Stimulated activated CD8-positive, alpha-beta memory T cell treated with anti-CD3 and anti-CD28 coated beads, Interleukin-12 subunit alpha, Interleukin-12 subunit beta, amount 100 ng/mL, for 1 hour (primary cell): Measurements from ENCODE around the gene NDUFS2.
"Not testable (repeated sequence)": the region's sequence is repeated elsewhere in the genome, so short reads cannot be mapped to it uniquely, and the experiment has no call there.

Experiments
- DNase-seq: peaks from one replicate; pipeline ENCODE4 v3.0.0-alpha.2; 2020; ENCODE audit warnings: low read depth

The NDUFS2 gene

DNA sequence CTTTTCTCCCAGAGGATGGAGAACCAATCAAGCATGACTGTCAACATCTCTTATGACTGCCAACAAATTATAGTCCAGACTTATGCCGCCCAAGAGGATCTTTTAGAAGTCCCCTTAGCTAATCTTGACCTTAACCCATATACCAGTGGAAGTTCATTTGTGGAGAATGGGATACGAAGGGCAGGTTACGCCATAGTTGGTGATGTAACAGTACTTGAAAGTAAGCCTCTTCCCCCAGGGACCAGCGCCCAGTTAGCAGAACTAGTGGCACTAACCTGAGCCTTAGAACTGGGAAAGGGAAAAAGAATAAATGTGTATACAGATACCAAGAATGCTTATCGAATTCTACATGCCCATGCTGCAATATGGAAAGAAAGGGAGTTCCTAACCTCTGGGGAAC is 53.1 kb downstream of the NDUFS2 start:
- DNase-seq: not testable (repeated sequence)

DNA sequence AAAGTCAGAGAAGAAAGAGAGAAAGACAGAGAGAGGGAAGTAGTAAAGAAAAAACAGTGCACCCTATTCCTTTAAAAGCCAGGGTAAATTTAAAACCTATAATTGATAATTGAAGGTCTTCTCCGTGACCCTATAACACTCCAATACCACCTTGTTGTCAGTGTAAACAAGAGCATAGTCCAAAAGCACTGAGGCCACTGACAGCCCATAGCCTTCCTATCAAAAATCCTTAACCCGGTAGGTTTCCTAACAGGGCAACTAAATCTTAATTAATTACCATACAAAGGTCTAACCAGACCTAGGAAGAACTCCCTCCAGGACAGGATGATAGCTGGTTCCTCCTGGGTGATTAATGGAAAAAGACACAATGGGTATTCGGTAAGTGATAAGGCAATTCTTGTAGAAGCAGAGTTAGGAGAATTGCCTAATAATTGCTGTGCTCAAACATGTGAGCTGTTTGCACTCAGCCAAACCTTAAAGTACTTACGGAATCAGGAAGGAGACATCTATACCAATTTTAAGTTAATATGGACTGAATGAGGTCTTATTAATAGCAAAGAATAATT is 53.9 kb downstream of the NDUFS2 start:
- DNase-seq: not testable (repeated sequence)

DNA sequence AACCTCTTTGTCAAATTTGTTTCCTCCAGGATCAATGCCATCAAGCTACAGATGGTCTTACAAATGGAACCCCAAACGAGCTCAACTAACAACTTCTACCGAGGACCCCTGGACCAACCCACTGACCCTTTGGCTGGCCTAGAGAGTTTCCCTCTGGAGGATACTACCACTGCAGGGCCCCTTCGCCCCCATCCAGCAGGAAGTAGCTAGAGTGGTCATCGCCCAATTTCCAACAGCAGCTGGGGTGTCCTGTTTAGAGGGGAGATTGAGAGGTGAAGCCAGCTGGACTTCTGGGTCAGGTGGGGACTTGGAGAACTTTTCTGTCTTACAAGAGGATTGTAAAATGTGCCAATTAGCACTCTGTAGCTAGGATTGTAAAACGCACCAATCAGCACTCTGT is 54.9 kb downstream of the NDUFS2 start:
- not testable (repeated sequence) for DNase-seq

DNA sequence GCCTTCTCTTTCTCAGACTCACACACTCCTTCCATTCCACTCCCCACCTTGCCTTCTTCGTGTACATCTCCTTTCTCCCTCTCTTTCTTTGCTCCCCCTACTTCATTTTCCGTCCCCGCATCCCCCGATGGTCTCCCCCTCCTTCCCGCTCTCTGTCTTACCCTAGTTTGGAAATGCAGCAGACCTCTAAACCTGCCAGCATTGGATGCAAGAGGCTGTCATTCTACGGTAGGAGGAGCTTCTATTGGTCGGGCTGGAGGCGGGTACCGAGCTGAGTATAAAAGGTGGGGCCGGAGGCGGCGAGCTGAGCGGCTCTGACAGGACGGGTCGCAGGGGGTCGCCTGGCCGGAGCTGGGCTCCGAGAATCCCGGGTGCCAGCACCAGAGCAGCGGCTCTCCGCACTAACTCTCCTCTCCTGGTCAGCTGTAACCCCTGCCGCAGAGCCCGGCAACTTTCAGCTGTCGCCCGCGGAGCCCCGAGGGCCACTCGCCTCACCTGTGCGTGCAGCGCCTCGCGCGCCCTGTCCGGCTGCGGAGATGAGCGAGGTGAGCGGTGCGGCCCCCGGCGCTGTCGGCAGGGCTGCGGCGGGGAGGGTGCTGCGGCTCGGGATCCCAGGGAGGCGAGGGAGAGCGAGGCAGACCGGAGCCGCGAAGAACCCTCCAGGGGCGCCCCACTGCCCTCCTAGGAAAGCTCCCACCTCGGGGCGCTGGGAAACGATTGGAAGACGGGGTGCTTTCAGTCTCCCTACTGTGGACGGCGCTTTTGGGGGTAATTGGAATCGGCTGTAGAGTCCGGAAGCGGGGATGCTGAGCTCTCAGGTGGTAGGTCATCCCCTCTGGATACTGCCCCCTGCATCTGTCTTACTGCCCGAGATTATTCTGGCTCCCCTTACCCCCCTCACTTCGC is 56.5 kb downstream of the NDUFS2 start, which contains the start of gene PCP4L1:
TSS of gene PCP4L1 (plus strand) at position 307 of the 906 bp plus-strand sequence. CDS start at position 537, 230 bp downstream.
- DNase-seq: no peak

DNA sequence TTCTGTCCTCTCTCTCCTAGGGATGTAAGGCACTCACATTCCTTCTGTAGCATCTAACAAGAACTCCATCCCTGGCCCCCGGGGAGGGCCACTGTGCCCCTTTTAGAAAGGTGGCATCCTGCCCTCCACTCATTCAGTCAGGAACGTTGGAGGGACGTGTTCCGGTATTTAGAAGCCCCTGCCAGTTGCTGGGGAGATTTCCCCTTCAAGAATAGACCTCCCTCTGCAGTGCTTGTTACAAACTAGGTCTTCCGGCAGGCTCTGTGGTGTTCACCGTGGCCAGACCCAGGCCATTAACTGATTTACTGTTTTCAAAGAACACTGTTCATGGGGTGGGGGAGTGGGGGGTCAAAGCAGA is 57.2 kb downstream of the NDUFS2 start:
- no peak for DNase-seq

DNA sequence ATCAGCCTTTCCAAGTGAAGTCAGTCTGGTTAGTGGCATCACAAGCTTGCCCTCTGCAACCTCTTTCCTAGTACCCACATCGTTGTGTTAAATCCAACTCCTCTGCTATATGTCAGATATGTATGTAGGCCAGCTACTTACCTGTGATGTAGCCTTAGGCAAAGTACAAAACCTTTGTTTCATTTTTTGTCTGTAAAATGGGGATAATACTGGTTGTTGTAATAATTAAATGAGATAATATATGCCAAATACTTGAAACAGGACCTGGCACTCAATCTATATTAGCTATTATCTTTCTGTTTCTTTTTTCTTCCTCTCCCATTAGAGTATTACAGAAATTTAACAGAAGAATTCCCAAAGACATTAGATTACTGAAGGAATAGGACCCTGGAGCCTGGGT is 57.6 kb downstream of the NDUFS2 start:
- no peak for DNase-seq

DNA sequence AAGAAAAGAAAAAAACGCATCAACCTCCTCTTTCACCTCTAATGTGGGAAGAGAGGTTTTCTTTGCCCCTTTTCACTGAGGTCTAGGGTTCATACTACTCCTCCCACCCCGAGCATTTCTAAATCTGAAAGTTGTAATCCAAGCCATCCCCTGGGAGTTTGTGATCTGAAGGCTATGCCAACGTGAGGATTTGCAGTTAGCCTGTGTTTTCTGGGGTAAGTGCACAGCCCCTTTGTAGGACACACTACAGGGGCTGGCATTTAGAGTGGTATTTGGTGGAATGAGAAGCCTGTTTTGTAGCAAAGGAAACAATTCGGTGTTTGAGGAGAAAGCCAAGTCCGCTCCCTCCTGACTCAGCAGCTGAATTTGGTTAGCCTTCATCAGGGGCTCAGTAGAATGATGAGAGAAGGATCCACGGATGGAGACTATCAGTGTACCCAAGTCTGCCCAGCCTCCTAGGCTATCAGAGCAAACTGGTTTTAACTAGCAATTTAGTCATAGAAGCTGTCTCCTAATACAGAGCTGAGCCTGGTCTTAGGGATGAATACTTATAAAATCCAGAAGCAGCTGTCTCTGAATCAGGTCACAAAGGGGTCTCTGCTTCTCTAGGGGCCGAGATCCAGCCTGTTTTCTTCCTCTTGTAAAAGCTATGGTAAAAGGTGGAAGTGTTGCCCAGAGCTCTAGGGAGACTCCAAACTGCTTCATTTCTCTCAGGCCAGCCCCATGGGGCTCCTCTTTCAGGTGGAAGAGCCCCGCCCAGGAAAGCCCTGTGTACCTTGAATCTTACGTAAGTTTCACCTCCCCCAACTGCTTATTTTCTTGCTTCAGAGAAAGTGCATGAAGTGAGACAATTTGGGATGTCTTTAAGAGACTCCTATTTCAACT is 58.5 kb downstream of the NDUFS2 start:
- DNase-seq: no peak

DNA sequence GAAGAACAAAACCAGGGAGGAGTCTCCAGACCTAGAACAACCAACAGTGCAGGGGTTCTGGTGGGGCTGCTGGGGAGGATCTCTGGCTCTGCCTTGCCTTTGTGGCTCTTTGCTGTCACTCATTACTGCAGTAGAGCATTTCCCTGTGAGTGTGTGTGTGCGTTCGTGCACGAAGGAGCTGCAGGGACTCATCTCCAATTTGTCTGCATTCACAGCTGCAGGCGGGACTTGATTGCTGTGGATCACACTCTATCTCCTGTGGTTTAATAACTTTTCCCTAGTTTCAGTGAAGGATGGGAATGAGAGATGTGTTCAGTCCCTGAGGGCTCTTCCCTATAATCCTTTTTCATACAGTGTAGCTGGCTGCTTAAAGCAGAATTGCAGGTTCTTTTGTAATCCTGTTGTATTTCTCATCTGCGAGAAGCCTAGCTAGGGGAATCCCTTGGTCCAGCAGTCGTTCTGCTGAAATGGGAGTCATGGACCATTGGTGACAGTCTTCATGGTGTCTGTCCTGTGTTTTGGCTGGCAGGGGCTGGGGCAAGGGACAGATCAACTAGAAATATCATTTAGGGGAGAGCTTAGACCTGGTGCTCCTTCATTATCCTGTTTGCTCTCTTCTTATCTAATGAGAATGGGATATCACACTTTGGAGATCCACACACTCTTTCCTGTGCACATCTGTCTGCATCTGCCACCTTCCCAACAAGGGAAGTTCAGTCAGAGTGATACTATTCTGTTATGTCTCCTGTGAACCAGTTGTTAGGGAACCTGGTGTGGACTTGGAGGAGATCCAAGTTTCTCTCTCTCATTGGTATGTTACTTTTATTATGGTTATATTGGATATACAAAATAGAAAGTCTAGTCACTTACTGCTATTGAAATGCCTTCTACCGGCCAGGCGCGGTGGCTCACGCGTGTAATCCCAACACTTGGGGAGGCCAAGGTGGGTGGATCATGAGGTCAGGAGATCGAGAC is 59.4 kb downstream of the NDUFS2 start:
- DNase-seq: no peak
